AG10803 (cell line): Measurements from ENCODE around the gene SAT2.
A peak's percentile ranks its signal among the peaks of the same experiment; 100 is the strongest.

Experiments
- DNase-seq: peaks from one replicate; pipeline ENCODE4 v3.0.0; 2010; ENCODE audit warnings: low read depth
- H3K4me3 ChIP-seq: 2 replicates; pipeline ENCODE4 v1.5.1; 2011; ENCODE audit warnings: mild to moderate bottlenecking, low read length, control low read depth
- CTCF ChIP-seq: conservative IDR thresholded peaks from 2 replicates; pipeline ENCODE4 v1.5.1; 2011; ENCODE audit warnings: mild to moderate bottlenecking, low read length, control low read depth, inconsistent platforms

SAT2 gene

GRCh38 chr17:7623661-7624060 is 4.0 kb downstream of the SAT2 start:
- no peak for TF ChIP-seq CTCF
- DNase-seq, result no peak
- no peak overlapping the region for H3K4me3 ChIP-seq

GRCh38 chr17:7620835-7621234 is 6.8 kb downstream of the SAT2 start:
- no peak overlapping the region for H3K4me3 ChIP-seq
- TF ChIP-seq CTCF, result no peak
- no peak for DNase-seq

- no peak overlapping the region for H3K4me3 ChIP-seq
- no peak for DNase-seq
- TF ChIP-seq CTCF, result no peak
Measured at GRCh38 chr17:7618608-7619007, 9.0 kb downstream of the SAT2 start.

- no peak for DNase-seq
- peak overlapping the region; percentile 63 for H3K4me3 ChIP-seq
- TF ChIP-seq CTCF, result no peak
Measured at GRCh38 chr17:7615265-7615747, 12.3 kb downstream of the SAT2 start.

- DNase-seq, result peak; percentile 100
- TF ChIP-seq CTCF, result peak; percentile 65
- peak within 1 kb of the TSS; percentile 90 for H3K4me3 ChIP-seq
Measured at GRCh38 chr17:7614425-7615264, 13.0 kb downstream of the SAT2 start, which contains the start of gene FXR2. TSS of gene FXR2 (minus strand) at chr17:7614897. CDS start at chr17:7614532, 365 bp downstream.

GRCh38 chr17:7613769-7614424 is 13.7 kb downstream of the SAT2 start:
- TF ChIP-seq CTCF, result no peak
- DNase-seq, result peak; percentile 49
- peak overlapping the region; percentile 90 for H3K4me3 ChIP-seq
